ENCODE results near the gene UPF2. TPM values are rescaled to one million over a fixed set of nuclear protein-coding genes. Genes with fewer than 3 reads are reported as not detected.

The UPF2 gene
- total RNA-seq, 3 donors from 2014 or later: 26.1 to 31.0 (median 30.3) TPM

GRCh38 chr10:11919271-11919670, 123.3 kb downstream of the UPF2 start:
- H3K9me3 Mint-ChIP-seq: no peaks in the 10 kb centered on the region
- no peaks in the 10 kb centered on the region for H3K4me1 Mint-ChIP-seq (ENCODE audit: low read depth)
- H3K27me3 Mint-ChIP-seq (ENCODE audit: low read depth): no peaks in the 10 kb centered on the region
- no peak overlapping the region for H3K4me3 Mint-ChIP-seq
- ATAC-seq: no peak
- DNase-seq: no peak
- H3K36me3 Mint-ChIP-seq (ENCODE audit: insufficient read depth): peaks cover 25% of the 10 kb centered on the region

GRCh38 chr10:11918384-11918783, 124.2 kb downstream of the UPF2 start:
- H3K36me3 Mint-ChIP-seq (ENCODE audit: insufficient read depth): peaks cover 25% of the 10 kb centered on the region
- H3K9me3 Mint-ChIP-seq: no peaks in the 10 kb centered on the region
- H3K27me3 Mint-ChIP-seq (ENCODE audit: low read depth): no peaks in the 10 kb centered on the region
- H3K4me1 Mint-ChIP-seq (ENCODE audit: low read depth): no peaks in the 10 kb centered on the region
- DNase-seq: no peak
- H3K4me3 Mint-ChIP-seq: no peak overlapping the region
- ATAC-seq: no peak

GRCh38 chr10:11913079-11913641, 129.4 kb downstream of the UPF2 start:
- no peaks in the 10 kb centered on the region for H3K36me3 Mint-ChIP-seq (ENCODE audit: insufficient read depth)
- ATAC-seq: no peak
- H3K4me3 Mint-ChIP-seq: no peak overlapping the region
- no peaks in the 10 kb centered on the region for H3K4me1 Mint-ChIP-seq (ENCODE audit: low read depth)
- peaks cover 2% of the 10 kb centered on the region for H3K27me3 Mint-ChIP-seq (ENCODE audit: low read depth)
- no peak for DNase-seq
- H3K9me3 Mint-ChIP-seq: no peaks in the 10 kb centered on the region

GRCh38 chr10:11910102-11910501, 132.5 kb downstream of the UPF2 start:
- no peak for ATAC-seq
- no peaks in the 10 kb centered on the region for H3K9me3 Mint-ChIP-seq
- DNase-seq: no peak
- no peaks in the 10 kb centered on the region for H3K4me1 Mint-ChIP-seq (ENCODE audit: low read depth)
- H3K27me3 Mint-ChIP-seq (ENCODE audit: low read depth): peaks cover 2% of the 10 kb centered on the region
- H3K36me3 Mint-ChIP-seq (ENCODE audit: insufficient read depth): no peaks in the 10 kb centered on the region
- H3K4me3 Mint-ChIP-seq: no peak overlapping the region

GRCh38 chr10:11909618-11910017, 133.0 kb downstream of the UPF2 start:
- H3K27me3 Mint-ChIP-seq (ENCODE audit: low read depth): peaks cover 2% of the 10 kb centered on the region
- DNase-seq: no peak
- ATAC-seq: no peak
- H3K4me1 Mint-ChIP-seq (ENCODE audit: low read depth): no peaks in the 10 kb centered on the region
- H3K36me3 Mint-ChIP-seq (ENCODE audit: insufficient read depth): no peaks in the 10 kb centered on the region
- no peaks in the 10 kb centered on the region for H3K9me3 Mint-ChIP-seq
- no peak overlapping the region for H3K4me3 Mint-ChIP-seq

GRCh38 chr10:11908991-11909390, 133.6 kb downstream of the UPF2 start:
- ATAC-seq: no peak
- H3K4me1 Mint-ChIP-seq (ENCODE audit: low read depth): no peaks in the 10 kb centered on the region
- H3K9me3 Mint-ChIP-seq: no peaks in the 10 kb centered on the region
- no peaks in the 10 kb centered on the region for H3K36me3 Mint-ChIP-seq (ENCODE audit: insufficient read depth)
- peaks cover 2% of the 10 kb centered on the region for H3K27me3 Mint-ChIP-seq (ENCODE audit: low read depth)
- no peak overlapping the region for H3K4me3 Mint-ChIP-seq
- DNase-seq: no peak

GRCh38 chr10:11908536-11908935, 134.1 kb downstream of the UPF2 start:
- Mint-ChIP-seq H3K4me3 (no peak overlapping the region), H3K36me3 (ENCODE audit: insufficient read depth) (no peaks in the 10 kb centered on the region), H3K4me1 (ENCODE audit: low read depth) (no peaks in the 10 kb centered on the region), H3K27me3 (ENCODE audit: low read depth) (peaks cover 2% of the 10 kb centered on the region), H3K9me3 (no peaks in the 10 kb centered on the region)
- DNase-seq: no peak
- ATAC-seq: no peak

GRCh38 chr10:11907914-11908313, 134.7 kb downstream of the UPF2 start:
- no peak overlapping the region for H3K4me3 Mint-ChIP-seq
- no peaks in the 10 kb centered on the region for H3K36me3 Mint-ChIP-seq (ENCODE audit: insufficient read depth)
- H3K27me3 Mint-ChIP-seq (ENCODE audit: low read depth): peaks cover 2% of the 10 kb centered on the region
- no peaks in the 10 kb centered on the region for H3K4me1 Mint-ChIP-seq (ENCODE audit: low read depth)
- no peaks in the 10 kb centered on the region for H3K9me3 Mint-ChIP-seq
- DNase-seq: no peak
- ATAC-seq: no peak

- ATAC-seq (no peak), DNase-seq (no peak)
- Mint-ChIP-seq H3K36me3 (ENCODE audit: insufficient read depth) (no peaks in the 10 kb centered on the region), H3K4me1 (ENCODE audit: low read depth) (no peaks in the 10 kb centered on the region), H3K27me3 (ENCODE audit: low read depth) (peaks cover 8% of the 10 kb centered on the region), H3K4me3 (no peak overlapping the region), H3K9me3 (no peaks in the 10 kb centered on the region)
These were observed 135.9 kb downstream of the UPF2 start for GRCh38 chr10:11906714-11907113.

- Mint-ChIP-seq H3K27me3 (ENCODE audit: low read depth) (peaks cover 7% of the 10 kb centered on the region), H3K4me3 (no peak overlapping the region), H3K36me3 (ENCODE audit: insufficient read depth) (no peaks in the 10 kb centered on the region), H3K4me1 (ENCODE audit: low read depth) (no peaks in the 10 kb centered on the region), H3K9me3 (no peaks in the 10 kb centered on the region)
- ATAC-seq (no peak), DNase-seq (no peak)
These were observed 140.0 kb downstream of the UPF2 start for GRCh38 chr10:11902646-11903045.

- ATAC-seq (no peak), DNase-seq (no peak)
- Mint-ChIP-seq H3K9me3 (no peaks in the 10 kb centered on the region), H3K4me1 (ENCODE audit: low read depth) (no peaks in the 10 kb centered on the region), H3K4me3 (no peak overlapping the region), H3K36me3 (ENCODE audit: insufficient read depth) (no peaks in the 10 kb centered on the region), H3K27me3 (ENCODE audit: low read depth) (peaks cover 7% of the 10 kb centered on the region)
These were observed 140.7 kb downstream of the UPF2 start for GRCh38 chr10:11901833-11902475.

- Mint-ChIP-seq H3K4me3 (no peak overlapping the region), H3K4me1 (ENCODE audit: low read depth) (no peaks in the 10 kb centered on the region), H3K9me3 (no peaks in the 10 kb centered on the region), H3K36me3 (ENCODE audit: insufficient read depth) (no peaks in the 10 kb centered on the region), H3K27me3 (ENCODE audit: low read depth) (peaks cover 7% of the 10 kb centered on the region)
- DNase-seq: no peak
- no peak for ATAC-seq
These were observed 141.2 kb downstream of the UPF2 start for GRCh38 chr10:11901454-11901832.

- no peak overlapping the region for H3K4me3 Mint-ChIP-seq
- no peaks in the 10 kb centered on the region for H3K4me1 Mint-ChIP-seq (ENCODE audit: low read depth)
- H3K27me3 Mint-ChIP-seq (ENCODE audit: low read depth): peaks cover 7% of the 10 kb centered on the region
- no peak for ATAC-seq
- no peaks in the 10 kb centered on the region for H3K9me3 Mint-ChIP-seq
- no peaks in the 10 kb centered on the region for H3K36me3 Mint-ChIP-seq (ENCODE audit: insufficient read depth)
- no peak for DNase-seq
These were observed 141.6 kb downstream of the UPF2 start for GRCh38 chr10:11901036-11901301.

GRCh38 chr10:11899067-11899876, 143.3 kb downstream of the UPF2 start:
- ATAC-seq: no peak
- no peak for DNase-seq
- no peaks in the 10 kb centered on the region for H3K9me3 Mint-ChIP-seq
- no peaks in the 10 kb centered on the region for H3K4me1 Mint-ChIP-seq (ENCODE audit: low read depth)
- no peak overlapping the region for H3K4me3 Mint-ChIP-seq
- peaks cover 7% of the 10 kb centered on the region for H3K27me3 Mint-ChIP-seq (ENCODE audit: low read depth)
- no peaks in the 10 kb centered on the region for H3K36me3 Mint-ChIP-seq (ENCODE audit: insufficient read depth)

- Mint-ChIP-seq H3K4me1 (ENCODE audit: low read depth) (no peaks in the 10 kb centered on the region), H3K27me3 (ENCODE audit: low read depth) (peaks cover 7% of the 10 kb centered on the region)
- ATAC-seq: no peak
These were observed 144.1 kb downstream of the UPF2 start for GRCh38 chr10:11898372-11899066.

More at GRCh38 chr10:11898372-11899066, 144.1 kb downstream of the UPF2 start:
- Mint-ChIP-seq H3K9me3 (no peaks in the 10 kb centered on the region), H3K36me3 (ENCODE audit: insufficient read depth) (no peaks in the 10 kb centered on the region), H3K4me3 (no peak overlapping the region)
- no peak for DNase-seq
